Measurements from ENCODE around the gene MKNK1. TPM values are rescaled to one million over a fixed set of nuclear protein-coding genes. Genes with fewer than 3 reads are reported as not detected.

Gene MKNK1
- total and polyA plus RNA-seq, 3 experiments from 2014 or later = 27.9 to 39.0 (median 32.4) TPM

DNA sequence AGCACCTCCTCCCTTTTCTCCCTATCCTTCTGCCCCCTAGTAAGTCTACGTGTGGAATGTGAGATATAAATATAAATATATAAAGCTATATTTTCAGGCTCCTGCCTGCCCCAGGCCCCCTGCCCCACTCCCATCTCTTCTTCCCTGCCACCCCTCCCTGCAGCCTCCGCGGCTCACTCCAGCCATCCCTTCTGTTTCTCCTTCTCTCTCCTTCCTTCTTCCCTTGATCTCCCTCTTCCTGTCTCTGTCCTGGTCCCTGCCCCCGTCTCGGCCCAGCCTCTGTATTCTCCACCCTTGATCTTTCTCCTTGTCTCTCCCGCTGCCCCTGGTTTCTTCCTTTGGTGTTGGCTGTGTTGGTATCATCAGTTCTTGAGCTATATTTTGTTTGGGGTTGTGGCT lies 91.3 kb downstream of the MKNK1 start:
- DNase-seq = no peak
- Mint-ChIP-seq H3K36me3 (no peaks in the 10 kb centered on the region), H3K4me1 (no peaks in the 10 kb centered on the region)

GRCh38 chr1:46512135-46512791 lies 91.8 kb downstream of the MKNK1 start:
- Histone ChIP-seq H3K36me3 (ENCODE audit: insufficient read depth, low read length) (no peaks in the 10 kb centered on the region), H3K4me3 (ENCODE audit: low read length) (no peak overlapping the region), H3K9me3 (ENCODE audit: low read length) (no peaks in the 10 kb centered on the region), H3K27ac (ENCODE audit: low read depth, low read length) (no peak overlapping the region), H3K27me3 (ENCODE audit: insufficient read depth, low read length, poor library complexity, severe bottlenecking) (no peaks in the 10 kb centered on the region), H3K4me1 (ENCODE audit: insufficient read depth, low read length) (no peaks in the 10 kb centered on the region)
- ChIA-PET CTCF (no interaction called here), POLR2A (no interaction called here)
- DNase-seq = no peak
- H3K9me3 Mint-ChIP-seq = peaks cover 0 to 2% (median 0%) of the 10 kb centered on the region in 5 donors
- peaks cover 24 to 45% of the 10 kb centered on the region in 2 donors for H3K27me3 Mint-ChIP-seq
- H3K4me1 Mint-ChIP-seq = no peaks in the 10 kb centered on the region
- no peak overlapping the region for H3K27ac Mint-ChIP-seq
- H3K36me3 Mint-ChIP-seq = no peaks in the 10 kb centered on the region
- no peak overlapping the region for H3K4me3 Mint-ChIP-seq

More for the DNA sequence above, 91.3 kb downstream of the MKNK1 start:
- Mint-ChIP-seq H3K27ac (no peak overlapping the region), H3K27me3 (peaks cover 23 to 45% of the 10 kb centered on the region in 2 donors), H3K4me3 (no peak overlapping the region), H3K9me3 (peaks cover 0 to 2% (median 0%) of the 10 kb centered on the region in 5 donors)
- H3K27me3 ChIP-seq (ENCODE audit: insufficient read depth, low read length, poor library complexity, severe bottlenecking) = no peaks in the 10 kb centered on the region
- POLR2A ChIA-PET = no interaction called here
- no peak overlapping the region for H3K4me3 ChIP-seq (ENCODE audit: low read length)
- H3K36me3 ChIP-seq (ENCODE audit: insufficient read depth, low read length) = no peaks in the 10 kb centered on the region
- no peaks in the 10 kb centered on the region for H3K4me1 ChIP-seq (ENCODE audit: insufficient read depth, low read length)
- CTCF ChIA-PET = interaction anchor here (0.6 kb wide), 1 partner anchor 218 kb away, joined by 4 read pairs; no protein-coding TSS in a partner anchor
- no peak overlapping the region for H3K27ac ChIP-seq (ENCODE audit: low read depth, low read length)
- H3K9me3 ChIP-seq (ENCODE audit: low read length) = no peaks in the 10 kb centered on the region

DNA sequence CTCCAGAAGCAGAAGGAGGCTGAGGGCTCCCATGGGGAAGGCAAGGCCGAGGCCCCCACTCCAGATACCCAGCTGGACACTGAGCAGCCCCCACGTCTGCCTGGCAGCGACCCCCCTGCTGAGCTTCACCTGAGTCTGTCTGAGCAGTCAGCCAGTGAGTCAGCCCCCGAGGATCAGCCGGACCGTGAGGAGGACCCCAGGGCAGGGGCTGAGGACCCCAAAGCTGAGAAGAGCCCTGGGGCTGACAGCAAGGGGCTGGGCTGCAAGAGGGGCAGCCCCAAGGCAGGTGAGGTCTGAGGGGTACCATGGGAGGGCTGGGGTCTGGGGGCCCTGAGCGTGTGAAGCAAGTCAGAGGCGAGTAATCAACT lies 93.1 kb downstream of the MKNK1 start:
- H3K9me3 Mint-ChIP-seq = peaks cover 0 to 2% (median 0%) of the 10 kb centered on the region in 5 donors

GRCh38 chr1:46510341-46510997 lies 93.6 kb downstream of the MKNK1 start:
- H3K4me3 Mint-ChIP-seq = no peak overlapping the region
- no peaks in the 10 kb centered on the region for H3K9me3 ChIP-seq (ENCODE audit: low read length)
- CTCF ChIA-PET = no interaction called here

More for the DNA sequence above, 93.1 kb downstream of the MKNK1 start:
- Histone ChIP-seq H3K27me3 (ENCODE audit: insufficient read depth, low read length, poor library complexity, severe bottlenecking) (no peaks in the 10 kb centered on the region), H3K4me1 (ENCODE audit: insufficient read depth, low read length) (no peaks in the 10 kb centered on the region), H3K36me3 (ENCODE audit: insufficient read depth, low read length) (no peaks in the 10 kb centered on the region), H3K27ac (ENCODE audit: low read depth, low read length) (no peak overlapping the region), H3K4me3 (ENCODE audit: low read length) (no peak overlapping the region), H3K9me3 (ENCODE audit: low read length) (no peaks in the 10 kb centered on the region)
- Mint-ChIP-seq H3K36me3 (no peaks in the 10 kb centered on the region), H3K4me3 (no peak overlapping the region), H3K27me3 (peaks cover 22 to 42% of the 10 kb centered on the region in 2 donors), H3K4me1 (no peaks in the 10 kb centered on the region), H3K27ac (no peak overlapping the region)
- DNase-seq = no peak
- ChIA-PET POLR2A (no interaction called here), CTCF (no interaction called here)

DNA sequence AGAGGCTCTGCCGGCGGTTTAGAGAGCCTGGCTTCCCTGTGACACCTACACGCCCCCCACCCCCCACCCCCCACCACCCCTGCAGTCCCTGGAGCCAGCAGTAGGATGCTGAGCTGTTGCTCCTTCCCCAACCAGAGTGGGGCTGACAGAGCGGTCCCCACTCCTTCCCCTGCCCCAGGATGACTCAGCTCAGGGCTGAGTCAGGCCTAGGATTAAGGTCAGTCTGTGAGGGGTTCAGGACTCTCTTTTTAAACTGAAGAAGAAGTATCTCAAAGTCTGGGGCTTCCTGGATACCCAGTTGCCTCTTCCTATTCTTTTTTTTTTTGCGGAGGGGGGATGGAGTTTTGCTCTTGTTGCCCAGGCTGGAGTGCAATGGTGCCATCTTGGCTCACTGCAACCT lies 95.3 kb downstream of the MKNK1 start:
- Histone ChIP-seq H3K4me1 (ENCODE audit: insufficient read depth, low read length) (no peaks in the 10 kb centered on the region), H3K27ac (ENCODE audit: low read depth, low read length) (no peak overlapping the region), H3K36me3 (ENCODE audit: insufficient read depth, low read length) (no peaks in the 10 kb centered on the region), H3K4me3 (ENCODE audit: low read length) (no peak overlapping the region), H3K9me3 (ENCODE audit: low read length) (no peaks in the 10 kb centered on the region), H3K27me3 (ENCODE audit: insufficient read depth, low read length, poor library complexity, severe bottlenecking) (no peaks in the 10 kb centered on the region)
- no peak for DNase-seq
- no peaks in the 10 kb centered on the region for H3K36me3 Mint-ChIP-seq
- ChIA-PET CTCF (no interaction called here), POLR2A (no interaction called here)
- H3K27me3 Mint-ChIP-seq = peaks cover 21 to 39% of the 10 kb centered on the region in 2 donors
- no peak overlapping the region for H3K4me3 Mint-ChIP-seq
- H3K4me1 Mint-ChIP-seq = no peaks in the 10 kb centered on the region
- H3K27ac Mint-ChIP-seq = no peak overlapping the region
- H3K9me3 Mint-ChIP-seq = peaks cover 0 to 3% (median 2%) of the 10 kb centered on the region in 5 donors

More at GRCh38 chr1:46510341-46510997, 93.6 kb downstream of the MKNK1 start:
- POLR2A ChIA-PET = no interaction called here
- Histone ChIP-seq H3K4me1 (ENCODE audit: insufficient read depth, low read length) (no peaks in the 10 kb centered on the region), H3K4me3 (ENCODE audit: low read length) (no peak overlapping the region), H3K36me3 (ENCODE audit: insufficient read depth, low read length) (no peaks in the 10 kb centered on the region), H3K27ac (ENCODE audit: low read depth, low read length) (no peak overlapping the region), H3K27me3 (ENCODE audit: insufficient read depth, low read length, poor library complexity, severe bottlenecking) (no peaks in the 10 kb centered on the region)
- H3K27ac Mint-ChIP-seq = no peak overlapping the region
- peaks cover 23 to 39% of the 10 kb centered on the region in 2 donors for H3K27me3 Mint-ChIP-seq
- no peaks in the 10 kb centered on the region for H3K36me3 Mint-ChIP-seq
- DNase-seq = no peak
- H3K4me1 Mint-ChIP-seq = no peaks in the 10 kb centered on the region
- peaks cover 0 to 3% (median 2%) of the 10 kb centered on the region in 5 donors for H3K9me3 Mint-ChIP-seq

Other genes with a start within 250 kb of the MKNK1 start
- 1 to 10 TPM; 4.5 to 5.1 TPM for gene FAAH, start 210.0 kb downstream of the MKNK1 start, total RNA-seq
- 1.3 TPM for gene FAAH, start 210.0 kb downstream of the MKNK1 start, polyA plus RNA-seq
- not detected for gene DMBX1, start 114.4 kb downstream of the MKNK1 start, total RNA-seq
- gene DMBX1, start 114.4 kb downstream of the MKNK1 start, polyA plus RNA-seq = not detected
- not detected for gene KNCN, start 52.6 kb downstream of the MKNK1 start, total RNA-seq
- gene KNCN, start 52.6 kb downstream of the MKNK1 start, polyA plus RNA-seq = not detected
- 10 to 100 TPM; 10.3 to 11.3 TPM for gene MOB3C, start 12.5 kb upstream of the MKNK1 start, total RNA-seq
- gene MOB3C, start 12.5 kb upstream of the MKNK1 start, polyA plus RNA-seq = 26.0 TPM
- 10 to 100 TPM; 40.2 to 42.3 TPM for gene ATPAF1, start 64.1 kb upstream of the MKNK1 start, total RNA-seq
- 75.8 TPM for gene ATPAF1, start 64.1 kb upstream of the MKNK1 start, polyA plus RNA-seq
- gene TEX38, start 67.6 kb upstream of the MKNK1 start, total RNA-seq = not detected
- 0.37 TPM for gene TEX38, start 67.6 kb upstream of the MKNK1 start, polyA plus RNA-seq
- 10 to 100 TPM; 41.2 to 43.5 TPM for gene EFCAB14, start 114.8 kb upstream of the MKNK1 start, total RNA-seq
- 135 TPM for gene EFCAB14, start 114.8 kb upstream of the MKNK1 start, polyA plus RNA-seq
- not detected for gene CYP4B1, start 194.8 kb upstream of the MKNK1 start, total RNA-seq
- not detected for gene CYP4B1, start 194.8 kb upstream of the MKNK1 start, polyA plus RNA-seq